Testis (tissue), 3 donors: ENCODE measurements around the gene PI4K2A. TPM values are rescaled to one million over a fixed set of nuclear protein-coding genes. Genes with fewer than 3 reads are reported as not detected.
A peak's percentile ranks its signal among the peaks of the same experiment; 100 is the strongest.

Experiments
- DNase-seq: peaks from one replicate; pipeline ENCODE4 v3.0.0-alpha.2; 2019
- H3K27ac ChIP-seq, 2 donors: fragments of 200-600 bp; sonication (generic); one replicate each; pipeline ENCODE4 v1.5.1; 2019
- H3K27me3 ChIP-seq: fragments of 200-600 bp; sonication (generic); one replicate; pipeline ENCODE4 v1.5.1; 2019
- H3K36me3 ChIP-seq: fragments of 200-600 bp; sonication (generic); one replicate; pipeline ENCODE4 v1.5.1; 2017; ENCODE audit warnings: low read depth; ENCODE audit errors: missing control alignments
- H3K4me1 ChIP-seq: fragments of 200-600 bp; sonication (generic); one replicate; pipeline ENCODE4 v1.5.1; 2019
- H3K4me3 ChIP-seq, 2 donors: fragments of 200-600 bp; sonication (generic); one replicate each; pipeline ENCODE4 v1.5.1; 2017 to 2019
- H3K9me3 ChIP-seq: fragments of 200-600 bp; sonication (generic); one replicate; pipeline ENCODE4 v1.5.1; 2017
- CTCF ChIP-seq, 3 experiments: fragments of 450-650 bp in 2 of 3; fragments of 200-600 bp in 1 of 3; sonication (generic) in 1 of 3; IDR thresholded peaks; one replicate each; pipeline ENCODE4 v1.5.1; 2016 to 2019; ENCODE audit warnings: antibody characterized with exemption in 3 of 3, mild to moderate bottlenecking in 2 of 3, moderate library complexity in 1 of 3
- POLR2A ChIP-seq: fragments of 450-650 bp; IDR thresholded peaks from one replicate; pipeline ENCODE4 v1.6.1; 2017; ENCODE audit warnings: antibody characterized with exemption, mild to moderate bottlenecking, moderate library complexity
- WGBS, 2 donors: methylation state at CpG; one replicate each; pipeline ENCODE4 v1.1.5; 2018; 5-methylcytosine and 5-hydroxymethylcytosine counted together
- intact Hi-C: fragments of 100-400 bp; cut with DNase I; formaldehyde crosslinking; loops from one replicate; pipeline ENCODE4 v1.15.1; 2023; ENCODE audit warnings: low total_unique reads
- polyA plus RNA-seq: library from polyadenylated mRNA; stranded (reverse); fragments of 350-450 nt; fragmentation: Illumina TruSeq; extraction: RNeasy Lipid Tissue Mini Kit (QIAGEN cat#74804); gene quantifications from one replicate; pipeline ENCODE4 v1.2.3, GENCODE V29; 2014; ENCODE audit warnings: low read depth, low replicate concordance; ENCODE audit not compliant: insufficient read depth
- total RNA-seq, 2 donors: library from RNA; depleted of rRNA; stranded (reverse); fragments of >200 nt; gene quantifications; one replicate each; pipeline ENCODE4 v1.2.3, GENCODE V29; 2016

Gene PI4K2A
- total and polyA plus RNA-seq, 3 donors from 2014 or later, result 24.2 to 31.0 (median 27.4) TPM

GRCh38 chr10:97686301-97686961 is 46.0 kb downstream of the PI4K2A start:
- Histone ChIP-seq H3K4me1 (peaks cover 49% of the 10 kb centered on the region), H3K9me3 (no peaks in the 10 kb centered on the region), H3K4me3 (peak overlapping the region; percentile 62 to 74), H3K27ac (peak overlapping the region; percentile 79 to 96), H3K36me3 (no peaks in the 10 kb centered on the region), H3K27me3 (no peaks in the 10 kb centered on the region)
- 10 to 17% methylated on average over 6 to 13 of the region's 14 CpGs for WGBS, 2 donors
- DNase-seq, result no peak
- TF ChIP-seq POLR2A, result no peak
- TF ChIP-seq CTCF (IDR thresholded peaks at IDR 0.05), result no peak
- intact Hi-C loops, result loop anchor here (10.0 kb wide), 1 partner anchor 48 kb away; the partner anchor contains the start of gene ZFYVE27

GRCh38 chr10:97686962-97687784 is 46.7 kb downstream of the PI4K2A start, which contains the start of gene AVPI1:
Gene AVPI1, minus strand, starts transcription at chr10:97687241. Its CDS starts 7,336 bp downstream, at chr10:97679905.
- H3K27ac ChIP-seq, result peak within 1 kb of the TSS; percentile 79 to 96
- no peaks in the 10 kb centered on the region for H3K36me3 ChIP-seq
- H3K9me3 ChIP-seq, result no peaks in the 10 kb centered on the region
- peak within 1 kb of the TSS; percentile 62 to 74 for H3K4me3 ChIP-seq
- peaks cover 49% of the 10 kb centered on the region for H3K4me1 ChIP-seq
- no peaks in the 10 kb centered on the region for H3K27me3 ChIP-seq
- DNase-seq, result peak; percentile 98
- intact Hi-C loops, result loop anchor here (10.0 kb wide), 1 partner anchor 48 kb away; the partner anchor contains the start of gene ZFYVE27
- TF ChIP-seq POLR2A (peak; percentile 93), CTCF (IDR thresholded peaks at IDR 0.05) (no peak)
- WGBS, 2 donors, result 0 to 1% methylated on average over 10 to 42 of the region's 78 CpGs

- Histone ChIP-seq H3K27me3 (no peaks in the 10 kb centered on the region), H3K9me3 (no peaks in the 10 kb centered on the region), H3K27ac (peak overlapping the region; percentile 79 to 96), H3K4me1 (peaks cover 46% of the 10 kb centered on the region), H3K36me3 (no peaks in the 10 kb centered on the region), H3K4me3 (peak overlapping the region; percentile 62 to 74)
- 9 to 22% methylated on average over 12 to 14 of the region's 14 CpGs for WGBS, 2 donors
- TF ChIP-seq CTCF (IDR thresholded peaks at IDR 0.05) (no peak), POLR2A (no peak)
- intact Hi-C loops, result loop anchor here (10.0 kb wide), 1 partner anchor 47 kb away; the partner anchor contains the start of gene ZFYVE27
- peak; percentile 52 for DNase-seq
Measured at GRCh38 chr10:97687785-97688781, 47.6 kb downstream of the PI4K2A start.

- Histone ChIP-seq H3K36me3 (no peaks in the 10 kb centered on the region), H3K4me3 (no peak overlapping the region), H3K4me1 (peaks cover 37% of the 10 kb centered on the region), H3K9me3 (no peaks in the 10 kb centered on the region), H3K27me3 (no peaks in the 10 kb centered on the region), H3K27ac (peak overlapping the region; percentile 79 to 96)
- intact Hi-C loops, result loop anchor here (10.0 kb wide), 1 partner anchor 45 kb away; the partner anchor contains the start of gene ZFYVE27
- DNase-seq, result no peak
- 74 to 84% methylated on average over 5 of the region's 5 CpGs for WGBS, 2 donors
- TF ChIP-seq CTCF (IDR thresholded peaks at IDR 0.05) (no peak), POLR2A (no peak)
Measured at GRCh38 chr10:97689559-97690020, 49.1 kb downstream of the PI4K2A start.
